NCI-H1092 (cell line): Measurements from ENCODE around the gene EPS8L2.

ENCODE experiments used
- DNase-seq: peaks from one replicate; lab custom pipeline; 2025; lab: John Stamatoyannopoulos, UW

The EPS8L2 gene

GRCh38 chr11:705646-706438, at the start of gene EPS8L2:
EPS8L2 (plus strand) TSS chr11:706231; CDS start chr11:709408, 3,177 bp downstream.
- no peak for DNase-seq

GRCh38 chr11:656426-656825, 49.6 kb upstream of the EPS8L2 start:
- no peak for DNase-seq

- no peak for DNase-seq
These were observed 49.2 kb upstream of the EPS8L2 start for GRCh38 chr11:656866-657265.

GRCh38 chr11:657691-658126, 48.3 kb upstream of the EPS8L2 start:
- DNase-seq = no peak

GRCh38 chr11:659532-660085, 46.4 kb upstream of the EPS8L2 start:
- DNase-seq = no peak

GRCh38 chr11:660281-660680, 45.8 kb upstream of the EPS8L2 start:
- DNase-seq = no peak

- no peak for DNase-seq
These were observed 45.2 kb upstream of the EPS8L2 start for GRCh38 chr11:660681-661444.

- DNase-seq = no peak
These were observed 43.2 kb upstream of the EPS8L2 start for GRCh38 chr11:662689-663274.

GRCh38 chr11:665062-665703, 40.8 kb upstream of the EPS8L2 start:
- DNase-seq = no peak

- no peak for DNase-seq
These were observed 40.2 kb upstream of the EPS8L2 start for GRCh38 chr11:665704-666281.

- DNase-seq = no peak
These were observed 32.2 kb upstream of the EPS8L2 start for GRCh38 chr11:673866-674265.

- DNase-seq = no peak
These were observed 31.6 kb upstream of the EPS8L2 start for GRCh38 chr11:674406-674805.

- no peak for DNase-seq
These were observed 27.7 kb upstream of the EPS8L2 start for GRCh38 chr11:678297-678696.

GRCh38 chr11:679271-680207, 26.5 kb upstream of the EPS8L2 start:
- no peak for DNase-seq

GRCh38 chr11:680476-680875, 25.6 kb upstream of the EPS8L2 start:
- DNase-seq = no peak

GRCh38 chr11:680970-681369, 25.1 kb upstream of the EPS8L2 start:
- DNase-seq = no peak

- DNase-seq = no peak
These were observed 19.4 kb upstream of the EPS8L2 start for GRCh38 chr11:686451-687243.

GRCh38 chr11:687751-688150, 18.3 kb upstream of the EPS8L2 start:
- DNase-seq = no peak

GRCh38 chr11:688681-689080, 17.4 kb upstream of the EPS8L2 start:
- no peak for DNase-seq

- no peak for DNase-seq
These were observed 16.4 kb upstream of the EPS8L2 start for GRCh38 chr11:689625-690024.
